SK-N-SH (cell line): ENCODE results near the gene YWHAH.

ENCODE experiments used
- CTCF ChIP-seq: fragments of 200-600 bp; sonication (generic); IDR thresholded peaks from 2 replicates; pipeline ENCODE4 v1.6.1; 2017; ENCODE audit warnings: antibody characterized with exemption, mild to moderate bottlenecking, moderate library complexity
- FOXM1 ChIP-seq: IDR thresholded peaks from 2 replicates; pipeline ENCODE4 v1.4.0; 2012; ENCODE audit warnings: low read depth, mild to moderate bottlenecking
- JUND ChIP-seq: IDR thresholded peaks from 2 replicates; pipeline ENCODE4 v1.4.0; 2012
- NRF1 ChIP-seq: IDR thresholded peaks from 2 replicates; pipeline ENCODE4 v1.6.1; 2012; ENCODE audit warnings: low read depth, mild to moderate bottlenecking, low read length
- POLR2AphosphoS5 ChIP-seq: IDR thresholded peaks from 2 replicates; pipeline ENCODE4 v1.6.1; 2012; ENCODE audit warnings: low read depth, low read length
- REST ChIP-seq: IDR thresholded peaks from 2 replicates; pipeline ENCODE4 v1.6.1; 2012; ENCODE audit warnings: mild to moderate bottlenecking, low read depth, low read length, moderate library complexity
- SIN3A ChIP-seq: IDR thresholded peaks from 2 replicates; pipeline ENCODE4 v1.6.1; 2012; ENCODE audit warnings: low read depth, mild to moderate bottlenecking, low read length, moderate library complexity, borderline replicate concordance
- TAF1 ChIP-seq: IDR thresholded peaks from 2 replicates; pipeline ENCODE4 v1.6.1; 2012; ENCODE audit warnings: low read depth, mild to moderate bottlenecking, low read length, moderate library complexity, borderline replicate concordance
- TCF12 ChIP-seq: IDR thresholded peaks from 2 replicates; pipeline ENCODE4 v1.4.0; 2012
- USF2 ChIP-seq: fragments of 150-350 bp; IDR thresholded peaks from 2 replicates; pipeline ENCODE4 v1.6.1; 2017; ENCODE audit warnings: antibody characterized with exemption, low read length, low read depth, borderline replicate concordance

- no peak for TF ChIP-seq CTCF
- TF ChIP-seq USF2, result no peak
- no peak for TF ChIP-seq TAF1
- no peak for TF ChIP-seq REST
- no peak for TF ChIP-seq TCF12
- TF ChIP-seq FOXM1, result no peak
- TF ChIP-seq POLR2AphosphoS5, result no peak
- no peak for TF ChIP-seq SIN3A
- TF ChIP-seq NRF1, result no peak
- TF ChIP-seq JUND, result no peak
Observed at GRCh38 chr22:31920306-31920705, 24.0 kb upstream of the YWHAH start.
